ENCODE data around the gene TBC1D8B.

TBC1D8B gene

DNA sequence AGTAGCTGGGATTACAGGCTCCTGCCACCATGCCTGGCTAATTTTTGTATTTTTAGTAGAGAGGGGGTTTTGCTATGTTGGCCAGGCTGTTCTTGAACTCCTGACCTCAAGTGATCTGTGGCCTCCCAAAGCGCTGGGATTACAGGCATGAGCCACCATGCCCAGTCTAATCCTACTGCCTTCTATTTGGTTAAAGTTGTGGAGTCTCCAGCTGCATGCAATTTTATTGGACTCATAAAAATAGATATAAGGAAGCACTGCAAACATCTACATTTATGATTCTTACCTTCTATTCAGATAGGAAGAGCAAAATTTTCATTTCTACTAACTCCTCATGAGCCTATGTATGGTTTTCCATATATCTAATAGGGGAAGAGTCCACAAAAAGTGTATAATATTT lies 87.0 kb downstream of the TBC1D8B start:
- Histone ChIP-seq H3K4me3 (ENCODE audit: low read depth, low read length) (no peak overlapping the region), H3K4me1 (ENCODE audit: control insufficient read depth, insufficient read depth, low read length) (no peaks in the 10 kb centered on the region), H3K36me3 (ENCODE audit: control insufficient read depth in 2 of 2, insufficient read depth in 1 of 2, low read length in 2 of 2) (no peaks in the 10 kb centered on the region), H3K27ac (ENCODE audit: extremely low read depth, low read depth, low read length) (no peak overlapping the region), H3K9me3 (ENCODE audit: control insufficient read depth, insufficient read depth, low read depth, low read length) (no peaks in the 10 kb centered on the region)
- TF ChIP-seq EGR2 (tag by site-specific recombination; IDR thresholded peaks at IDR 0.05; ENCODE audit: low read depth) (no peak), ZNF266 (tag by site-specific recombination; IDR thresholded peaks at IDR 0.05; ENCODE audit: low read depth) (no peak), KLF7 (tag by site-specific recombination; IDR thresholded peaks at IDR 0.05; ENCODE audit: borderline replicate concordance) (no peak), ZNF549 (tag by site-specific recombination; IDR thresholded peaks at IDR 0.05) (no peak), ZNF777 (tag by site-specific recombination; IDR thresholded peaks at IDR 0.05; ENCODE audit: borderline replicate concordance) (no peak), ZNF514 (tag by site-specific recombination; IDR thresholded peaks at IDR 0.05) (no peak), ZNF701 (tag by site-specific recombination; IDR thresholded peaks at IDR 0.05) (no peak), ZNF560 (tag by site-specific recombination; IDR thresholded peaks at IDR 0.05; ENCODE audit: borderline replicate concordance) (no peak), HOXA7 (CRISPR knock-in tag; IDR thresholded peaks at IDR 0.05; ENCODE audit: borderline replicate concordance) (no peak), SCRT2 (tag by site-specific recombination; IDR thresholded peaks at IDR 0.05) (no peak), ZNF23 (tag by site-specific recombination; IDR thresholded peaks at IDR 0.05; ENCODE audit: borderline replicate concordance) (no peak), ZNF121 (tag by site-specific recombination; IDR thresholded peaks at IDR 0.05) (no peak)
- TF ChIP-seq, protein P1, sequence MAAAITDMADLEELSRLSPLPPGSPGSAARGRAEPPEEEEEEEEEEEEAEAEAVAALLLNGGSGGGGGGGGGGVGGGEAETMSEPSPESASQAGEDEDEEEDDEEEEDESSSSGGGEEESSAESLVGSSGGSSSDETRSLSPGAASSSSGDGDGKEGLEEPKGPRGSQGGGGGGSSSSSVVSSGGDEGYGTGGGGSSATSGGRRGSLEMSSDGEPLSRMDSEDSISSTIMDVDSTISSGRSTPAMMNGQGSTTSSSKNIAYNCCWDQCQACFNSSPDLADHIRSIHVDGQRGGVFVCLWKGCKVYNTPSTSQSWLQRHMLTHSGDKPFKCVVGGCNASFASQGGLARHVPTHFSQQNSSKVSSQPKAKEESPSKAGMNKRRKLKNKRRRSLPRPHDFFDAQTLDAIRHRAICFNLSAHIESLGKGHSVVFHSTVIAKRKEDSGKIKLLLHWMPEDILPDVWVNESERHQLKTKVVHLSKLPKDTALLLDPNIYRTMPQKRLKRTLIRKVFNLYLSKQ (tag by site-specific recombination; IDR thresholded peaks at IDR 0.05; ENCODE audit: borderline replicate concordance): no peak
- TF ChIP-seq, protein P2, sequence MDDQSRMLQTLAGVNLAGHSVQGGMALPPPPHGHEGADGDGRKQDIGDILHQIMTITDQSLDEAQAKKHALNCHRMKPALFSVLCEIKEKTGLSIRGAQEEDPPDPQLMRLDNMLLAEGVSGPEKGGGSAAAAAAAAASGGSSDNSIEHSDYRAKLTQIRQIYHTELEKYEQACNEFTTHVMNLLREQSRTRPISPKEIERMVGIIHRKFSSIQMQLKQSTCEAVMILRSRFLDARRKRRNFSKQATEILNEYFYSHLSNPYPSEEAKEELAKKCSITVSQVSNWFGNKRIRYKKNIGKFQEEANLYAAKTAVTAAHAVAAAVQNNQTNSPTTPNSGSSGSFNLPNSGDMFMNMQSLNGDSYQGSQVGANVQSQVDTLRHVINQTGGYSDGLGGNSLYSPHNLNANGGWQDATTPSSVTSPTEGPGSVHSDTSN (CRISPR knock-in tag; IDR thresholded peaks at IDR 0.05): no peak
- TF ChIP-seq, protein P3, sequence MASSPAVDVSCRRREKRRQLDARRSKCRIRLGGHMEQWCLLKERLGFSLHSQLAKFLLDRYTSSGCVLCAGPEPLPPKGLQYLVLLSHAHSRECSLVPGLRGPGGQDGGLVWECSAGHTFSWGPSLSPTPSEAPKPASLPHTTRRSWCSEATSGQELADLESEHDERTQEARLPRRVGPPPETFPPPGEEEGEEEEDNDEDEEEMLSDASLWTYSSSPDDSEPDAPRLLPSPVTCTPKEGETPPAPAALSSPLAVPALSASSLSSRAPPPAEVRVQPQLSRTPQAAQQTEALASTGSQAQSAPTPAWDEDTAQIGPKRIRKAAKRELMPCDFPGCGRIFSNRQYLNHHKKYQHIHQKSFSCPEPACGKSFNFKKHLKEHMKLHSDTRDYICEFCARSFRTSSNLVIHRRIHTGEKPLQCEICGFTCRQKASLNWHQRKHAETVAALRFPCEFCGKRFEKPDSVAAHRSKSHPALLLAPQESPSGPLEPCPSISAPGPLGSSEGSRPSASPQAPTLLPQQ (tag by site-specific recombination; IDR thresholded peaks at IDR 0.05): no peak
- TF ChIP-seq, protein P4, sequence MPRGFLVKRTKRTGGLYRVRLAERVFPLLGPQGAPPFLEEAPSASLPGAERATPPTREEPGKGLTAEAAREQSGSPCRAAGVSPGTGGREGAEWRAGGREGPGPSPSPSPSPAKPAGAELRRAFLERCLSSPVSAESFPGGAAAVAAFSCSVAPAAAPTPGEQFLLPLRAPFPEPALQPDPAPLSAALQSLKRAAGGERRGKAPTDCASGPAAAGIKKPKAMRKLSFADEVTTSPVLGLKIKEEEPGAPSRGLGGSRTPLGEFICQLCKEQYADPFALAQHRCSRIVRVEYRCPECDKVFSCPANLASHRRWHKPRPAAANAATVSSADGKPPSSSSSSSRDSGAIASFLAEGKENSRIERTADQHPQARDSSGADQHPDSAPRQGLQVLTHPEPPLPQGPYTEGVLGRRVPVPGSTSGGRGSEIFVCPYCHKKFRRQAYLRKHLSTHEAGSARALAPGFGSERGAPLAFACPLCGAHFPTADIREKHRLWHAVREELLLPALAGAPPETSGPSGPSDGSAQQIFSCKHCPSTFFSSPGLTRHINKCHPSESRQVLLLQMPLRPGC (tag by site-specific recombination; IDR thresholded peaks at IDR 0.05): no peak
- TF ChIP-seq, protein P5, sequence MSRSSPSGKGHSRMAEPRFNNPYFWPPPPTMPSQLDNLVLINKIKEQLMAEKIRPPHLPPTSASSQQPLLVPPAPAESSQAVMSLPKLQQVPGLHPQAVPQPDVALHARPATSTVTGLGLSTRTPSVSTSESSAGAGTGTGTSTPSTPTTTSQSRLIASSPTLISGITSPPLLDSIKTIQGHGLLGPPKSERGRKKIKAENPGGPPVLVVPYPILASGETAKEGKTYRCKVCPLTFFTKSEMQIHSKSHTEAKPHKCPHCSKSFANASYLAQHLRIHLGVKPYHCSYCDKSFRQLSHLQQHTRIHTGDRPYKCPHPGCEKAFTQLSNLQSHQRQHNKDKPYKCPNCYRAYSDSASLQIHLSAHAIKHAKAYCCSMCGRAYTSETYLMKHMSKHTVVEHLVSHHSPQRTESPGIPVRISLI (tag by site-specific recombination; IDR thresholded peaks at IDR 0.05): no peak
- TF ChIP-seq, protein P6, sequence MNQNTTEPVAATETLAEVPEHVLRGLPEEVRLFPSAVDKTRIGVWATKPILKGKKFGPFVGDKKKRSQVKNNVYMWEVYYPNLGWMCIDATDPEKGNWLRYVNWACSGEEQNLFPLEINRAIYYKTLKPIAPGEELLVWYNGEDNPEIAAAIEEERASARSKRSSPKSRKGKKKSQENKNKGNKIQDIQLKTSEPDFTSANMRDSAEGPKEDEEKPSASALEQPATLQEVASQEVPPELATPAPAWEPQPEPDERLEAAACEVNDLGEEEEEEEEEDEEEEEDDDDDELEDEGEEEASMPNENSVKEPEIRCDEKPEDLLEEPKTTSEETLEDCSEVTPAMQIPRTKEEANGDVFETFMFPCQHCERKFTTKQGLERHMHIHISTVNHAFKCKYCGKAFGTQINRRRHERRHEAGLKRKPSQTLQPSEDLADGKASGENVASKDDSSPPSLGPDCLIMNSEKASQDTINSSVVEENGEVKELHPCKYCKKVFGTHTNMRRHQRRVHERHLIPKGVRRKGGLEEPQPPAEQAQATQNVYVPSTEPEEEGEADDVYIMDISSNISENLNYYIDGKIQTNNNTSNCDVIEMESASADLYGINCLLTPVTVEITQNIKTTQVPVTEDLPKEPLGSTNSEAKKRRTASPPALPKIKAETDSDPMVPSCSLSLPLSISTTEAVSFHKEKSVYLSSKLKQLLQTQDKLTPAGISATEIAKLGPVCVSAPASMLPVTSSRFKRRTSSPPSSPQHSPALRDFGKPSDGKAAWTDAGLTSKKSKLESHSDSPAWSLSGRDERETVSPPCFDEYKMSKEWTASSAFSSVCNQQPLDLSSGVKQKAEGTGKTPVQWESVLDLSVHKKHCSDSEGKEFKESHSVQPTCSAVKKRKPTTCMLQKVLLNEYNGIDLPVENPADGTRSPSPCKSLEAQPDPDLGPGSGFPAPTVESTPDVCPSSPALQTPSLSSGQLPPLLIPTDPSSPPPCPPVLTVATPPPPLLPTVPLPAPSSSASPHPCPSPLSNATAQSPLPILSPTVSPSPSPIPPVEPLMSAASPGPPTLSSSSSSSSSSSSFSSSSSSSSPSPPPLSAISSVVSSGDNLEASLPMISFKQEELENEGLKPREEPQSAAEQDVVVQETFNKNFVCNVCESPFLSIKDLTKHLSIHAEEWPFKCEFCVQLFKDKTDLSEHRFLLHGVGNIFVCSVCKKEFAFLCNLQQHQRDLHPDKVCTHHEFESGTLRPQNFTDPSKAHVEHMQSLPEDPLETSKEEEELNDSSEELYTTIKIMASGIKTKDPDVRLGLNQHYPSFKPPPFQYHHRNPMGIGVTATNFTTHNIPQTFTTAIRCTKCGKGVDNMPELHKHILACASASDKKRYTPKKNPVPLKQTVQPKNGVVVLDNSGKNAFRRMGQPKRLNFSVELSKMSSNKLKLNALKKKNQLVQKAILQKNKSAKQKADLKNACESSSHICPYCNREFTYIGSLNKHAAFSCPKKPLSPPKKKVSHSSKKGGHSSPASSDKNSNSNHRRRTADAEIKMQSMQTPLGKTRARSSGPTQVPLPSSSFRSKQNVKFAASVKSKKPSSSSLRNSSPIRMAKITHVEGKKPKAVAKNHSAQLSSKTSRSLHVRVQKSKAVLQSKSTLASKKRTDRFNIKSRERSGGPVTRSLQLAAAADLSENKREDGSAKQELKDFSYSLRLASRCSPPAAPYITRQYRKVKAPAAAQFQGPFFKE (tag by site-specific recombination; IDR thresholded peaks at IDR 0.05; ENCODE audit: borderline replicate concordance): no peak
- TF ChIP-seq, protein P7, sequence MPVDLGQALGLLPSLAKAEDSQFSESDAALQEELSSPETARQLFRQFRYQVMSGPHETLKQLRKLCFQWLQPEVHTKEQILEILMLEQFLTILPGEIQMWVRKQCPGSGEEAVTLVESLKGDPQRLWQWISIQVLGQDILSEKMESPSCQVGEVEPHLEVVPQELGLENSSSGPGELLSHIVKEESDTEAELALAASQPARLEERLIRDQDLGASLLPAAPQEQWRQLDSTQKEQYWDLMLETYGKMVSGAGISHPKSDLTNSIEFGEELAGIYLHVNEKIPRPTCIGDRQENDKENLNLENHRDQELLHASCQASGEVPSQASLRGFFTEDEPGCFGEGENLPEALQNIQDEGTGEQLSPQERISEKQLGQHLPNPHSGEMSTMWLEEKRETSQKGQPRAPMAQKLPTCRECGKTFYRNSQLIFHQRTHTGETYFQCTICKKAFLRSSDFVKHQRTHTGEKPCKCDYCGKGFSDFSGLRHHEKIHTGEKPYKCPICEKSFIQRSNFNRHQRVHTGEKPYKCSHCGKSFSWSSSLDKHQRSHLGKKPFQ (tag by site-specific recombination; IDR thresholded peaks at IDR 0.05): no peak
- ChIA-PET CTCF (interaction anchor here (0.7 to 1.6 kb wide), 3 partner anchors 9 to 172 kb away, joined by 3 to 4 read pairs (median 4); no protein-coding TSS in a partner anchor), POLR2A (no interaction called here)
